Peyer's patch (tissue), 4 donors: Measurements from ENCODE around the gene RFTN1.

ENCODE experiments used
- POLR2A ChIP-seq, 2 donors: fragments of 450-650 bp; IDR thresholded peaks; one replicate each; pipeline ENCODE4 v1.5.1; 2017; ENCODE audit warnings: antibody characterized with exemption in 2 of 2, mild to moderate bottlenecking in 2 of 2, moderate library complexity in 2 of 2
- TF ChIP-seq, protein P1 (sequence below), 6 experiments: fragments of 450-650 bp in 4 of 6; fragments of 200-600 bp in 2 of 6; sonication (generic) in 1 of 6; IDR thresholded peaks; one replicate each; pipeline ENCODE4 v1.5.1; 2017 to 2019; ENCODE audit warnings: antibody characterized with exemption in 6 of 6, mild to moderate bottlenecking in 3 of 6, moderate library complexity in 1 of 6

DNA sequence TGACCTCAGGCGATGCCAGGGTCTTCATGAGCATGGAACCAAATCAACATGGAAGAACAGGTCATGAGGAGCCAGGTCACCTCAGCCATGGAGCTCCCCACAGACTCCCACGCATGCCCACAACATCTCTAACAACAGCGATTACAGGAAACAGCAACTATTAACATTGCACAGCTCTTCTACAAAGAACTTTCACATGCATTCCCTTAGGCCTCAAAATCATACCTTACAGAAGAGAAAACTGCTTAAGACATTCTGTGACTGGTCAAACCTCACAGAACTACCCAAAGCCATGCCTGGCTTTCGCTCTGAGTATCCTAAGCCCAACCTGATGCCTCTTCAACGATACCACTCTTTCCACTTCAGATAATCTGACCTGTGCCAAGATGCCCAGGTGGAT, 130.7 kb downstream of the RFTN1 start:
- TF ChIP-seq POLR2A (IDR thresholded peaks at IDR 0.05), result no peak
- TF ChIP-seq, protein P1, sequence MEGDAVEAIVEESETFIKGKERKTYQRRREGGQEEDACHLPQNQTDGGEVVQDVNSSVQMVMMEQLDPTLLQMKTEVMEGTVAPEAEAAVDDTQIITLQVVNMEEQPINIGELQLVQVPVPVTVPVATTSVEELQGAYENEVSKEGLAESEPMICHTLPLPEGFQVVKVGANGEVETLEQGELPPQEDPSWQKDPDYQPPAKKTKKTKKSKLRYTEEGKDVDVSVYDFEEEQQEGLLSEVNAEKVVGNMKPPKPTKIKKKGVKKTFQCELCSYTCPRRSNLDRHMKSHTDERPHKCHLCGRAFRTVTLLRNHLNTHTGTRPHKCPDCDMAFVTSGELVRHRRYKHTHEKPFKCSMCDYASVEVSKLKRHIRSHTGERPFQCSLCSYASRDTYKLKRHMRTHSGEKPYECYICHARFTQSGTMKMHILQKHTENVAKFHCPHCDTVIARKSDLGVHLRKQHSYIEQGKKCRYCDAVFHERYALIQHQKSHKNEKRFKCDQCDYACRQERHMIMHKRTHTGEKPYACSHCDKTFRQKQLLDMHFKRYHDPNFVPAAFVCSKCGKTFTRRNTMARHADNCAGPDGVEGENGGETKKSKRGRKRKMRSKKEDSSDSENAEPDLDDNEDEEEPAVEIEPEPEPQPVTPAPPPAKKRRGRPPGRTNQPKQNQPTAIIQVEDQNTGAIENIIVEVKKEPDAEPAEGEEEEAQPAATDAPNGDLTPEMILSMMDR (IDR thresholded peaks at IDR 0.05), result no peak
